PFSK-1 (cell line): Measurements from ENCODE around the gene FOXN3.

ENCODE experiments used
- REST ChIP-seq, 2 experiments: IDR thresholded peaks; 2 replicates each; pipeline versions ENCODE4 v1.6.1 to v1.8.0; 2011 to 2012; ENCODE audit warnings: low read depth in 2 of 2, low read length in 2 of 2, control low read depth in 1 of 2, inconsistent platforms in 1 of 2, mild to moderate bottlenecking in 1 of 2, moderate library complexity in 1 of 2; ENCODE audit not compliant: insufficient read depth in 1 of 2
- TAF1 ChIP-seq: IDR thresholded peaks from 2 replicates; pipeline ENCODE4 v1.6.1; 2012; ENCODE audit warnings: low read length, control low read depth, borderline replicate concordance; ENCODE audit not compliant: insufficient read depth

- TF ChIP-seq REST (IDR thresholded peaks at IDR 0.05; ENCODE audit: insufficient read depth in 1 of 2, low read depth in 2 of 2, low read length in 2 of 2) (no peak), TAF1 (no peak)
These were observed 612 bp upstream of the FOXN3 start for GRCh38 chr14:89417465-89418225.
